ENCODE data around the gene FARS2.

Gene FARS2

GRCh38 chr6:5260661-5261544, at the start of gene FARS2, which contains the start of gene LYRM4:
Gene FARS2, plus strand, starts transcription at chr6:5261513.
Gene LYRM4, minus strand, starts transcription at chr6:5260950. Its CDS starts 217 bp downstream, at chr6:5260733.
- peak; percentile 91 for DNase-seq

- no peak for DNase-seq
Measured at GRCh38 chr6:5213836-5214235, 47.5 kb upstream of the FARS2 start.

GRCh38 chr6:5214570-5215052, 46.7 kb upstream of the FARS2 start:
- peak; percentile 54 for DNase-seq

GRCh38 chr6:5215159-5215558, 46.2 kb upstream of the FARS2 start:
- no peak for DNase-seq

- no peak for DNase-seq
Measured at GRCh38 chr6:5215799-5216198, 45.5 kb upstream of the FARS2 start.

- DNase-seq = no peak
Measured at GRCh38 chr6:5217356-5217755, 44.0 kb upstream of the FARS2 start.

GRCh38 chr6:5219011-5219691, 42.2 kb upstream of the FARS2 start:
- DNase-seq = no peak

GRCh38 chr6:5220443-5220842, 40.9 kb upstream of the FARS2 start:
- no peak for DNase-seq

GRCh38 chr6:5223309-5223708, 38.0 kb upstream of the FARS2 start:
- DNase-seq = no peak

- no peak for DNase-seq
Measured at GRCh38 chr6:5229356-5229755, 32.0 kb upstream of the FARS2 start.

GRCh38 chr6:5230081-5230480, 31.2 kb upstream of the FARS2 start:
- no peak for DNase-seq

- no peak for DNase-seq
Measured at GRCh38 chr6:5231289-5231688, 30.0 kb upstream of the FARS2 start.

GRCh38 chr6:5234874-5235273, 26.4 kb upstream of the FARS2 start:
- no peak for DNase-seq

GRCh38 chr6:5235830-5236229, 25.5 kb upstream of the FARS2 start:
- no peak for DNase-seq

- no peak for DNase-seq
Measured at GRCh38 chr6:5237805-5238204, 23.5 kb upstream of the FARS2 start.

- DNase-seq = no peak
Measured at GRCh38 chr6:5238336-5238735, 23.0 kb upstream of the FARS2 start.

GRCh38 chr6:5241252-5241651, 20.1 kb upstream of the FARS2 start:
- no peak for DNase-seq

GRCh38 chr6:5243069-5243468, 18.2 kb upstream of the FARS2 start:
- DNase-seq = no peak

GRCh38 chr6:5246141-5247097, 14.9 kb upstream of the FARS2 start:
- no peak for DNase-seq

GRCh38 chr6:5247201-5247600, 14.1 kb upstream of the FARS2 start:
- no peak for DNase-seq

- DNase-seq = no peak
Measured at GRCh38 chr6:5248302-5249098, 12.8 kb upstream of the FARS2 start.

Data from activated CD4-positive, alpha-beta T cell treated with anti-CD3 and anti-CD28 coated beads, Interleukin-2, Interleukin-6, amounts not matched to agents 100 ng/mL and 50 ng/mL, durations not matched to agents 16 hours and 8 hours (primary cell).